ENCODE measurements around the gene GJA3.

DNA sequence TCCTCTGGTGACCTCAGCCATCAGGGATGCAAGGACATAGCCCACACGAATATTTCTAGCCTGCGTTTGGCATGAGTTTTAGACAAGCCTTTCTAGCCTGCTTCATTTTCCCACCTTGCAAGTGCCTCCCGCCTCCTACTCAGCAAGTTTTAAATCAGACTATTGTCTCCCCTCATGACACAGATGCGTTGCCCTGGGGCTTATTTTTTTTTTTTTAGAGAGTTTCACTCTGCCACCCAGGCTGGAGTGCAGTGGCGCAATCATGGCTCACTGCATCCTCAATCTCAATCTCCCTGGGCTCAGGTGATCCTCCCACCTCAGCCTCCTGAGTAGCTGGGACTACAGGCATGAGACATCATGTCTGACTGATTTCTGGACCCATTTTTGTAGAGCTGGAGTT lies 17.3 kb upstream of the GJA3 start:
- TF ChIP-seq, protein P1, sequence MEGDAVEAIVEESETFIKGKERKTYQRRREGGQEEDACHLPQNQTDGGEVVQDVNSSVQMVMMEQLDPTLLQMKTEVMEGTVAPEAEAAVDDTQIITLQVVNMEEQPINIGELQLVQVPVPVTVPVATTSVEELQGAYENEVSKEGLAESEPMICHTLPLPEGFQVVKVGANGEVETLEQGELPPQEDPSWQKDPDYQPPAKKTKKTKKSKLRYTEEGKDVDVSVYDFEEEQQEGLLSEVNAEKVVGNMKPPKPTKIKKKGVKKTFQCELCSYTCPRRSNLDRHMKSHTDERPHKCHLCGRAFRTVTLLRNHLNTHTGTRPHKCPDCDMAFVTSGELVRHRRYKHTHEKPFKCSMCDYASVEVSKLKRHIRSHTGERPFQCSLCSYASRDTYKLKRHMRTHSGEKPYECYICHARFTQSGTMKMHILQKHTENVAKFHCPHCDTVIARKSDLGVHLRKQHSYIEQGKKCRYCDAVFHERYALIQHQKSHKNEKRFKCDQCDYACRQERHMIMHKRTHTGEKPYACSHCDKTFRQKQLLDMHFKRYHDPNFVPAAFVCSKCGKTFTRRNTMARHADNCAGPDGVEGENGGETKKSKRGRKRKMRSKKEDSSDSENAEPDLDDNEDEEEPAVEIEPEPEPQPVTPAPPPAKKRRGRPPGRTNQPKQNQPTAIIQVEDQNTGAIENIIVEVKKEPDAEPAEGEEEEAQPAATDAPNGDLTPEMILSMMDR (IDR thresholded peaks at IDR 0.05 in 4 of 5, conservative IDR thresholded peaks at IDR 0.05 in 1 of 5) = no peak
- no peak for TF ChIP-seq POLR2A (IDR thresholded peaks at IDR 0.05)
